ENCODE data around the gene PHLPP1. TPM values are rescaled to one million over a fixed set of nuclear protein-coding genes. Genes with fewer than 3 reads are reported as not detected.
"Not testable (repeated sequence)": the region's sequence is repeated elsewhere in the genome, so short reads cannot be mapped to it uniquely, and the experiment has no call there.

The PHLPP1 gene
- total RNA-seq, 1 donor from 2014 or later: 4.8 TPM

DNA sequence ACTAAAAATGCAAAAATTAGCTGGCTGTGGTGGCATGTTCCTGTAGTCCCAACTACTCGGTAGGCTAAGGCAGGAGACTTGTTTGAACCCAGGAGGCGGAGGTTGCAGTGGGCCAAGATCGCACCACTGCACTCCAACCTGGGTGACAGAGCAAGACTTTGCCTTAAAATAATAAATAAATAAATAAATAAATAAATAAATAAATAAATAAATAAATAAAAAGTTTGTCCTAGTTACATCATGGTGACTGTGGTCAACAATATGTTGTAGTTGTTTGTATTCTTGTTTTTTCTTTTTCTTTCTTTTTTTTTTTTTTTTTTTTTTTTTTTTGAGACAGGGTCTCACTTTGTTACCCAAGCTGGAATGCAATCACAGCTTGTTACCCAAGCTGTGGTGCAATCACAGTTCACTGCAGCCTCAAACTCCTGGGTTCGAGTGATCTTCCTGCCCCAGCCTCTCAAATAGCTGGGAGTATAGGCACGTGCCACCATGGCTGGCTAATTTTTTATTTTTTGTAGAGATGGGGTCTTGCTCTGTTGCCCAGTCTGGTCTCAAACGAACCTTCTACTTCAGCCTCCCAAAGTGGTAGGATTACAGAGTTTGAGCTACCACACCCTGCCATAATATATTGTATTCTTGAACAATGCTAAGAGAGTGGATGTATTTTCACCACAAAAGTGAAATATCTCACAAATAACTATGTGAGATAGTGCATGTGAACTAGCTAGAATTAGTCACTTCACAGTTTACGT, 185.0 kb downstream of the PHLPP1 start:
- intact Hi-C loops (cut with DNase I): no loop called here
- DNase-seq (ENCODE audit: low spot score): no peak

DNA sequence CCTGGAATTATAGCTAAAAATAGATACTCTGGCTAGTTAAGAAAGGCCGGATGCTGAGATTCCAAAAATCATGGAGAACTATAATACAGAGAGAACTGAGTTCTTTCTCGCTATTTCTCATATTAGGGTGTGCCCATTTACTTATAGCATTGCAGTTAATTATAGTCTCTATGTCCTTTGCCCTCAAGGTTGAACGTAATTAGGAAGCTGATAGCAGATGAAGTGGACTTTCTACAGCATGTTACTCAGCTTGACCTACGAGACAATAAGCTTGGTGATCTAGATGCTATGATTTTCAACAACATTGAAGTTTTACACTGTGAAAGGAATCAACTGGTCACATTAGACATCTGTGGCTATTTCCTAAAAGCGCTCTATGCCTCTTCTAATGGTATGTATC, 187.4 kb downstream of the PHLPP1 start:
- intact Hi-C loops (cut with DNase I): no loop called here

DNA sequence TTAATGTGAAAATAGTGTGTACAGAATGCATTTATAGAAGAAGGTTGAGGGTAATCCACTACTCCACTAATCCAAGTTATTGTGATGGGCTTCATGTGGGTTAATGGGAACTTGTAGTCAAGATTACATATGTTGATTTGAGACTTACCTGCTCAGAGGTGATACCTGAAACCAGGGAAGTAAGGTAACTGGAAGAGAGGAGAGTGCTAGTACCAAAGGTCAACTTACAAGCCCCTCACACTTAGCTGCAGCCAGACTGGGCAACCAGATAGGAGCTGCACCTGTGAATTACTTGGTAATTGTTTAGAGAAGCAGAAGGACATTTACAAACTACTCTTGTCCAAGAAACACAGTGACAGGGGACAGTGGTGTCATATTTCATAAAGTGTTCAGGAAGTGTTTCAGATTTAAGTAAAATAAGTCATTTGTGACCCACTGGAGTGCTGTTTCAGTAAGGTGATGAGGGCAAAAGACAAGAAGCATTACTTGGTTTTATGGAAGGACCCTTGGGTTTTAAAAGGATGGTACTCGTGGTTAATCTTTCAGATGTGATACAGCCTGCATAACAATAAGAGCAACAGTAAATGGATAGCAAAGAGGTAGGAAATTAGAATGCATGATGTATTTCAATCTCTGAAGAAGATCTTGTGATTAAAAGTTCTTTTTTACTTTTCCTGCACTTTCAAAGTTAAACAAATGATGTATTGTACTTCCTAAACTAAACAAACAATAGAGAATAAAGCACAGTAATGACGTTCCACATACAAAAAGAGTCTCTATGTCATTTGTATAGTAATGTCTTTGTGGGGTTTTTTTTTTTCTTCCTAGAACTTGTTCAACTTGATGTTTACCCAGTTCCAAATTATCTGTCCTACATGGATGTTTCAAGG, 189.3 kb downstream of the PHLPP1 start:
- intact Hi-C loops (cut with DNase I): no loop called here
- DNase-seq (ENCODE audit: low spot score): no peak

More for the DNA sequence above, 187.4 kb downstream of the PHLPP1 start:
- DNase-seq (ENCODE audit: low spot score): no peak

DNA sequence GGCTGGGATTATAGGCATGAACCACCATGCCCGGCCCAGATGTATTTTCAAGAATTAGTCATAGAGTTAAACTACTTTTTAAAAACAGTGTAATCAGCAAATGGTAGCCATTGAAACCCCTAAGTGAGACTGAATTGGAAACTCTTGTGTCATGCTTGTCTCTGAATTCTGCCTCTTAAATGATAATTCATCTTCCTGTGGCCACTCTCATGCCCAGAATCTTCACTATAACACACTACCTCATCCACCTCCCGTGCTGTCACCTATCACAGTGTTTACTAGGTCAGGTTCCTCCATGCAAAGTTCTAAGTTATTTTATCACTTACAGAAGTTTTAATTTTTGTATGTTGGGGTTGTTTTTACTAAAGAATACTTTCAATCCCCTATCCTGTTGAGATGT, 197.5 kb downstream of the PHLPP1 start:
- intact Hi-C loops (cut with DNase I): no loop called here
- DNase-seq (ENCODE audit: low spot score): no peak

DNA sequence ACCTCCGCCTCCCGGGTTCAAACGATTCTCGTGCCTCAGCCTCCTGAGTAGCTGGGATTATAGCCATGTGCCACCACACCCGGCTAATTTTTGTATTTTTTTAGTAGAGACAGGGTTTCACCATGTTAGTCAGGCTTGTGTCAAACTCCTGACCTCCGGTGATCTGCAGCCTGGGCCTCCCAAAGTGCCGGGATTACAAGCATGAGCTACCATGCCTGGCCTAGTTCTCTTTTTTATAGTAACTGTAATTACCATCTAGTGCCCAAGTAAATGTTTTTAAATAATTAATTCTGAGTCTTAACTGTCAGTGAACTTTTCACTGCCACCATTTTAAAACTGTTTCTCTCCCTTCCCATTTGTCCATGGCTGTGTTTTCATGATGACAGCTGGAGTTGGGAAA, 198.5 kb downstream of the PHLPP1 start:
- DNase-seq (ENCODE audit: low spot score); intact Hi-C loops (cut with DNase I): not testable (repeated sequence)

DNA sequence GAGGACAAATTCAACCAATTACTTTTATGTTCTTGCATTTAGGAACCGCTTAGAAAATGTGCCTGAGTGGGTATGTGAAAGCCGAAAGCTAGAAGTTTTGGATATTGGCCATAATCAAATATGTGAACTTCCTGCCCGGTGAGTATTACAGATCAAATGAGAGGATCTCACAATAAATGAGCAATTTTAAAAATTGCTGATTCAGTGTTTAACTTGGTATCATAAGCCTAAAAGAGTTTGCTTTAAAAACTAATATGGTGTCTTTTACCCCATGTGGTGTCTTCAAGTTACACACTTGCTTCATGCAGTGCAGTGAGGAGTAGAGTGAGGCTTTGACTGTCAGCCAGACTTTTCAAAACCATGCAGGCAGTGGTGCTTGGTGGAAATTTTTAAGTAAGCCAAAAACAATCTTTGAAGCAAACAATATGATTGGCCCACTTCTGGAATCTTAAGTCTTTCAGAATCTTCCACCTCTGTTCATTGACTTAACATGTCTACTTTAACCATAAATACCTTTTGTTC, 199.6 kb downstream of the PHLPP1 start:
- intact Hi-C loops (cut with DNase I): no loop called here
- no peak for DNase-seq (ENCODE audit: low spot score)

DNA sequence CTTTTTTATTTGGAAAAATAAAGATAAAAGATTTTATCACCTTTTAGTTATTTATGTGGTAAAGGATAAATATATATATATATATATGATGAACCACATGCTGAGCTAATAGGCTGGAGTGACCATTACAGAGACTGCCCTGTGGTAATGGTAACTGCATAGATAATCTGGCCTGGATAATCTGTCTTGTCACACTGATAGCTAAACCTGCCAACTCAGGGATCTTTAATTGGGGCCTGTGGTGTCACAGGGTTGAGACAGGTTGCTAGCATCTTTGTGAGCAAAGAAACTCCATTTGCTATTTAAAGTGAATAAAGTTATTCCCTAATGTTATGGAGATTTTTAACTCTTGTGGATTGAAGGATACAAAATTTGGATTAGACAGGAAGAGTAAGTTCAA, 203.0 kb downstream of the PHLPP1 start:
- intact Hi-C loops (cut with DNase I): no loop called here
- no peak for DNase-seq (ENCODE audit: low spot score)

DNA sequence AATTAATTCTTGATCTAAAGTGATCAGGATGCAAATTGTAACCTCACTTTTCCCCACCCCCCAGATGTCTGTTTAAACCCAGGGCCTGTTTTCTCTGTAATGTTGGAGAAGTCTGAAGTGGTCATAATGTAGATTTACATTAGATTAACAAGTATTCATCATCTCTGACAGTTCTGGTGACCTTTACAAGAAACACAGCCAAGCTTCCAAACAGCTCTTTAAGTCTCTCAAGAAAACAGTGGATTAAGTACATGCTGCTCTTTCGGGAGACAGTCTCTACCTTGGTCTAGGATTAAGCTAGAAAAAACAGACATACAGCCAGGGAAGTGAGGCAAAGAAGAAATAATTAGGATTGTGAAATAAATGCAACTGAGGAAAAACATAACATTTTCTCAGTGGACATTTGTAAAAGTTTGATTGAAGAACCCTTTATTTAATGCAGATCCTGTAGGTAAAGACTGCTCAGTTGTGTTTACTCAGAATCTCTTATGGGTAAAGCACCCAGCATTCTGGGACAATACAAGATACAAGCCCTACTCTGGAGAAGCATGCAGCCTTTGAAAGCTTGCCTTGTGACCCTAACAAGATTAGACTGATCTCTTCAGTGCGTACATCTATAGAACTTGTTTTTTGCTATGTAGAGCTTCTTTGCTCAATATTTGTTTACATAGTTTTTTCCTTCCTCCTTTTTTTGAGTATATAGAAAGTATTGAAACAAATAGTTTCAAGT, 203.9 kb downstream of the PHLPP1 start:
- DNase-seq (ENCODE audit: low spot score): no peak
- intact Hi-C loops (cut with DNase I): no loop called here

DNA sequence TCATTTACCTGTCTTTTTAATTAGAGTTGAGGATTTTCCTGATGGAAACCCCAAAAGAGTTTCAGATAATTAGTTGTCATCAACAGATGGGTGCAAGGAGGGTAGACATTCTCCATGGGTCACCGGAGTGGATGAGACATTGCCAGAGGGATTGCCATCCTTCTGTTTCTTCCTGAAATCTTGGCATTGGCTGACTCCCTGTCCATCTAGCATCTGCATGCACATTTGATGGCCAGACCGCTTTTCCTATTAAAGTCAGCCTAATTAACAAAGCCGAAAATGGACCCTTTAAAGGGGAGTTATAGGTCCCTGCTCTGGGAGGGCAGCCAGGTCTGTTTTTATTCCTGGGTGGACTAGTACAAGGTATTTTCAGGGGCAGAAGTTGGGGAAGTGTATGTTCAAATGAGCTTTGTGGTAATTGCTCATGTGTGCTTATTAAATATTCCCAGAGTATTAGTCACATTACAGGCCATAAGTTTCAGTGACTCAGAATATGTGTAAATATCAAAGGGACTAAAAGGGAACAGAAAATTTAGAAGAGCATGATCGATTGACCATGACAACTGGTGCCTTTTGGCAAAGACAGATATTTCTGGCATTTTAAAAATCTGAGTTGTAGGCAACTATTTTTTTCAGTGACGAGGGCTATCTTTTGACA, 209.8 kb downstream of the PHLPP1 start:
- no peak for DNase-seq (ENCODE audit: low spot score)
- intact Hi-C loops (cut with DNase I): no loop called here

DNA sequence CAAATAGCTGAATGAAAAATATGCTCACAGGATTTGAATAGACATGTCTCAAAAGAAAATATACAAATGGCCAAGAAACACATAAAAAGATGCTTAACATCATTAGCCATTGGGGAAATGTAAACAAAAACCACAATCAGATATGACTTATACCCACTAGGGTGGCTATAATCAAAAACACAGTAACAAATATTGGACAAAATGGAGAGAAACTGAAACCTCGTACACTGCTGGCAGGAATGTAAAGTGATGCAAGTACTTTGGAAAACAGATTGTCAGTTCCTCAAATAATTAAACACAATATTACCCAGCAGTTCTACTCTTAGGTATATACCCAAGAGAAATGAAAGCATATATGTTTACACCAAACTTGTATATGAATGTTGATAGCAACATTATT, 213.0 kb downstream of the PHLPP1 start:
- intact Hi-C loops (cut with DNase I): no loop called here
- no peak for DNase-seq (ENCODE audit: low spot score)

DNA sequence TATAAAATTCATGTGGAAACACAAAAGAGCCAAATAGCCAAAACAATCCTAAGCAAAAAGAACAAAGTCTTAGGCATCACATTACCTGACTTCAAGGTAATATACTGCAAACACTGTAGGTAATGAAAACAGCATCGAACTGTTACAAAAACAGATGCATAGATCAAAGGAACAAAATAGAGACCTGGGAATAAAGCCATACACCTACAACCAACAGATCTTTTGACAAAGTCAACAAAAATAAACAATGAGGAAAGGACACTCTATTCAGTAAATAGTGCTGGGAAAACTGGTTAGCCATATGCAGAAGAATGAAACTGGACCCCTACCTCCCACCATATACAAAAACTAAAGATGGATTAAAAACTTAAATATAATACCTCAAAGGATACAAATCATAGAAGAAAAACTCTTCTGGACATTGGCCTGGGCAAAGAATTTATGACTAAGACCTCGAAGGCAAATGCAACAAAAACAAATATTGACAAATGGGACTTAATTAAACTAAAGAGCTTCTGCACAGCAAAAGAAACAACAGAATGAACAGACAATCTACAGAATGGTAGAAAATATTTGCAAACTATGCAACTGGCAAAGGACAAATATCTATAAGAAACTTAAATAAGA, 218.0 kb downstream of the PHLPP1 start:
- no peak for DNase-seq (ENCODE audit: low spot score)
- intact Hi-C loops (cut with DNase I): no loop called here

DNA sequence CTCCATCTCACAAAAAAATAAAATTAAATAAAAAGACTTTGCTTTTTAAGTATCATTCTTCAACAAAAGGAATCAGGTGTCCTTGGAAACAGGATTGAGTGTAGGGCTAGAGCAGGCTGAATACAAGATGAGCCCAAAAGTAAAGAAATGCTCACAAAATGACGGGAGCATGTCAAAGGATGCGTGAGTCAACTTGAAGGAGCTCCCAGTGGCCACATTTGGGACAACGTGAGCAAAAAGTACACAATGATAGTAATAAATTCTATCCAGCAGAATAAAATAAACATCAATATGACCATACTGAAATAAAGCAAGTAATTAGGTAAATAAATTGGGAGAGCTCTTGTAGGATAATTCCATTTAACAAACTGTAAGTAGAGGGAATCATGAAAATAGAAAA, 220.7 kb downstream of the PHLPP1 start:
- no peak for DNase-seq (ENCODE audit: low spot score)
- intact Hi-C loops (cut with DNase I): no loop called here

DNA sequence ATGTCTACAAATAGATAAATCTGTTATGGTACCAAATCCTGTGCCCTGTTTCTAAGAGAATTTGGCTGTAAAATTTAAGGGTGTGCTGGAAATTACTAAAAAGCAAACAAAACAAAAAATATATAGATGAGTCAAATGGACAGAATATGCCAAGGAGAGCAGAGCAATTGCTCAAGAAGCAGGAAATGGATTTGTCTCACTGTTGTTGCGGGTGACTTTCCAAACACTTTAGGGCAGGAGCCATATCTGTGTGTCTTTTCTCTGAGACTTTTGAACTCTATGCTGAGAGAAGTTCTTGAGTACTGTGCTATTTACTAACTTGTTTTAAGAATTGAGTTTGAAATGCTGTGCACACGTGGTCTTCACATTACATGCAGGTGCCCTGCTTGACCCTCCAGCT, 221.7 kb downstream of the PHLPP1 start:
- DNase-seq (ENCODE audit: low spot score): no peak
- intact Hi-C loops (cut with DNase I): no loop called here

DNA sequence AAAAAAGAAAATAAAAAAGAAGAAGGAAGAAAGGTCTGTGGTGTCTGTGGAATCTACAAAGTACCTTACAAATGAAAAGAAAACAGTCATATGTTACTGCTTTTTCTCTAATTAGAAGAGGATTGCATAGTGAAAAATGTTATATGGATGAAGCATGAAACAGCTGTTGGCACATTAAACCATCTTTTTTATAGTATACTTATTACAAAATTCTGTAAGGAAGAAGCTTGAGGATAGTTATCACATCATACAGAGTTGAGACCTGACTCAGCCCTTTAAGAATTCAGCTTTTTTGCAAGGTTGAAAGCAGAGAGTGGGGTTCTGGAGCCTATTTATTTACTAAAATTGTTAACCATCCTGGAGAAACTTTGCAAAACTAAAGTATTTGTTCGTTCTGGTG, 222.7 kb downstream of the PHLPP1 start:
- DNase-seq (ENCODE audit: low spot score): no peak
- intact Hi-C loops (cut with DNase I): no loop called here

DNA sequence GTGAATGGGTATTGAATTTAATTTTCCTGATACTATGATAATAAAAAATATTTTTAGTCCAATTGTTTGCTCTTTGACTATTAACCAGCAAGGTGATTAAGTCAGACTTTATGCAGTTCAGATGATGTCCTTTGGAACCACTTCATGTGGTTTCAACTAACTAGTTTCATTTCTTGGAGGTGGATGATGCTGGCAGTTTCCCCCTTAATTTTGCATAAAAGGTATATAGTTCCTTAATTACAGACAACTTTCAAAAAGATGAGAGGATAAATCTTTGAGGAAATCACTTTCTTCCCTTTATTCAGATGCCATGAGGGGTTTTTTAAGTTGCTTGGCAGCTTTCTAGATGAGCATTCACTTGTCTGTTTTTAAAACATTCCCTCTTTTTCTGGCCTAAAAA, 223.1 kb downstream of the PHLPP1 start:
- intact Hi-C loops (cut with DNase I): no loop called here
- DNase-seq (ENCODE audit: low spot score): no peak

DNA sequence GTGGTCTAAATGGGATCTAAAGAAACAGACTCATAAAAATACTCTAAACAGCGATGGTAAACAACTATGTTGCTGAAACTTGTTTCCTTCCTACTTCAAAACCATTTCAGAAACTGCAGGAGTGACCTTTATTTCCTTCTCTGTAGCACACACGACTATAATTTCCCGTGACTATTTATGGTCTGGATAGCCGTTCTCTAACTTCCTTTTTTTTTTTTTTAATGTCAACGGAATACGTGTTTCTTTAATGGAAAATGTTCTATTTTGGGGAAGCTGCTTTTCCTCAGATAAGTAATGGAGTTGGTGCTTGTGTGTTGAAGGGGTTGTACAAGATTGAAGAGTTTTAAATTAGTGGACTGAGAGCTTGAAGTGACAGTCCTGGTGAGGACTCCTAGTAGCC, 224.1 kb downstream of the PHLPP1 start:
- intact Hi-C loops (cut with DNase I): no loop called here
- DNase-seq (ENCODE audit: low spot score): no peak

DNA sequence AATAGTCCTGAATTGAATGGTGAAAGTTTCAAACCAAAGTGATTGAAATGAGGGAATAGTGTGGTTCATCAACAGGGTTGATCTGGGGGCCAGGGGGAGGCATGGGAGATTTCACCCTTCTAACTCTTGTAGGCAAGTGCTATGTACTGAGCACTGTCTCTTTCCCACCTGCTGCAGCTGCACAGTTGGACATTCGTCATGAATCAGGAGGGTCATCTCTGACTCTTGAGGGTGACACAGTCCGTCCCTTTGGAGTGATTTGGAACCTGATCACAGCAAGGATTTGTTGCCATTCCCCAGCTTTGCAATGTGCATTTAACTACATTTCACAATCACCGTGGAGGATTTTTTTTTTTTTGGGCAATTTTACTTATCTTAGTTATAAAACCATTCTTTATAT, 224.6 kb downstream of the PHLPP1 start:
- intact Hi-C loops (cut with DNase I): no loop called here
- no peak for DNase-seq (ENCODE audit: low spot score)

DNA sequence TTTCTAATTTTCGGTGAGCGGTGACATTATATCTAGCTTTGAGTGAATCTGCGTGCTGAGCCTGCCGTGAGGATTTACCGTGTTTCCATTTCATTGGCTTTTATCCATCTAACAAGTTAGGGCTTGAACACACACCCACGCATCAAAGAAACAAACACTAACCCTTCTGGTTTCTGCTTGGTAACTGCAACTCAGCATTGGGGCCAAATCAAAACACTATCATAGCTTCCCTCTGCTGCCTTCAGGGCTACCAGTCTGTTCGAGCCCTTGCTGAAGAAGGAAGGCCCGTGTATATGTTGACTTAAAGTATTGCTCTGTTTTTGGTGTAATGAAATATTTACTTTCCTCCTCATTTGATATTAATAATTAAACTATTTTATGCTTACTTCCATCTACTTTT, 227.2 kb downstream of the PHLPP1 start:
- no peak for DNase-seq (ENCODE audit: low spot score)

DNA sequence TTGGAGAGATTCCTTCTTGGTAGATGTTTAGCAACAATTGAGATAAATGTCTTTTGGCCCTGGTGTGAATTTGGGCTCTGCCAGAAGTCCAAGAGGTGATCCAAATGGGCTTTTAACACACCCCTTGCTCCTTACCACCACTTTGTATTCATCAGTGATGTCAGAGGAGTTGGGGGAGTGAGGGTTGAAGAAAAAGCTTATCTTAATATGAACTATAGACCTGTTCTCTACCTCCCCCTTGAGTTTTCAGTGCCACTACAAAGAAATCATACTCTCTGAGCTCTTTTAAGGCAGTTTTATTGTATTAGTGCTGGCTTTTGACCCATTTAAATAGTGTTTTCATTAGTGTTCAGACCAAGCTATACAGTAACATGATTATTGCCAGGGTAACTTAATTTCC, 229.1 kb downstream of the PHLPP1 start:
- intact Hi-C loops (cut with DNase I): no loop called here

More for the DNA sequence above, 227.2 kb downstream of the PHLPP1 start:
- intact Hi-C loops (cut with DNase I): no loop called here

More for the DNA sequence above, 229.1 kb downstream of the PHLPP1 start:
- DNase-seq (ENCODE audit: low spot score): no peak
